ENCODE results near the gene ATOSB.
"Not testable (repeated sequence)": the region's sequence is repeated elsewhere in the genome, so short reads cannot be mapped to it uniquely, and the experiment has no call there.

Gene ATOSB, protein sequence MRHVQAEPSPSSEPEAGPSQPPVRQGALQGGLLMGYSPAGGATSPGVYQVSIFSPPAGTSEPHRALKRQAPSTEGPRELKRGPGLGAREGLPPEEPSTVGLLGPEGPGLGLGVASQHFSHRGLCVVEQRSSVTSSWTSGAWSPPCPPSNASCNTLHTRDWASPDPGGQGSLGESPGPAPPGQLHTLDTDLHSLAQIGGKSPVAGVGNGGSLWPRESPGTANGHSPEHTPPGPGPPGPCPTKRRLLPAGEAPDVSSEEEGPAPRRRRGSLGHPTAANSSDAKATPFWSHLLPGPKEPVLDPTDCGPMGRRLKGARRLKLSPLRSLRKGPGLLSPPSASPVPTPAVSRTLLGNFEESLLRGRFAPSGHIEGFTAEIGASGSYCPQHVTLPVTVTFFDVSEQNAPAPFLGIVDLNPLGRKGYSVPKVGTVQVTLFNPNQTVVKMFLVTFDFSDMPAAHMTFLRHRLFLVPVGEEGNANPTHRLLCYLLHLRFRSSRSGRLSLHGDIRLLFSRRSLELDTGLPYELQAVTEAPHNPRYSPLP

GRCh38 chr9:35115680-35116538 is at the start of gene ATOSB:
Gene ATOSB, minus strand, starts transcription at chr9:35115862. Its CDS starts 7,588 bp downstream, at chr9:35108274.
- H3K4me3 ChIP-seq (ENCODE audit: low read depth, low read length), result peak within 1 kb of the TSS; percentile 71
- DNase-seq (ENCODE audit: low read depth), result peak; percentile 86

DNA sequence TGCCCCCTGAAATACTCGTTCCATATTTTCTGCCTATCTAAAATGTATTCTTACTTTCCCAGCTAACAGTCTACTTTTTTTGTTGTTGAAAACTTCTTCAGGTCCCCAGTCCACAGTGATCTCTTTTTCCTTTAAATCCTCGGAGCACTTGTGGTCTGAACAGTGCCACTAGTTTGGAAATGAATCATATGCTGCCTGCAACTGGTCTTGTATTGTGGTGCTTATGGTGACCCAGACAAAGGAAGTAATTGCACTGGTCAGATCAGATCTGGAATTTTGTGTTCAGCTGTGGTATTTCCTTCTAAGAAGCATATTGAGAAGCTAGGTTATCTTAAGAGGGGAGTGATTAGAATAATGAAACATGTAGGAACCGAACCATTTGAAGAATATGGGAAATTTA is 49.0 kb upstream of the ATOSB start:
- no peak overlapping the region for H3K4me3 ChIP-seq (ENCODE audit: low read depth, low read length)
- DNase-seq (ENCODE audit: low read depth), result no peak

GRCh38 chr9:35163413-35163812 is 47.8 kb upstream of the ATOSB start:
- H3K4me3 ChIP-seq (ENCODE audit: low read depth, low read length), result no peak overlapping the region
- DNase-seq (ENCODE audit: low read depth), result no peak

DNA sequence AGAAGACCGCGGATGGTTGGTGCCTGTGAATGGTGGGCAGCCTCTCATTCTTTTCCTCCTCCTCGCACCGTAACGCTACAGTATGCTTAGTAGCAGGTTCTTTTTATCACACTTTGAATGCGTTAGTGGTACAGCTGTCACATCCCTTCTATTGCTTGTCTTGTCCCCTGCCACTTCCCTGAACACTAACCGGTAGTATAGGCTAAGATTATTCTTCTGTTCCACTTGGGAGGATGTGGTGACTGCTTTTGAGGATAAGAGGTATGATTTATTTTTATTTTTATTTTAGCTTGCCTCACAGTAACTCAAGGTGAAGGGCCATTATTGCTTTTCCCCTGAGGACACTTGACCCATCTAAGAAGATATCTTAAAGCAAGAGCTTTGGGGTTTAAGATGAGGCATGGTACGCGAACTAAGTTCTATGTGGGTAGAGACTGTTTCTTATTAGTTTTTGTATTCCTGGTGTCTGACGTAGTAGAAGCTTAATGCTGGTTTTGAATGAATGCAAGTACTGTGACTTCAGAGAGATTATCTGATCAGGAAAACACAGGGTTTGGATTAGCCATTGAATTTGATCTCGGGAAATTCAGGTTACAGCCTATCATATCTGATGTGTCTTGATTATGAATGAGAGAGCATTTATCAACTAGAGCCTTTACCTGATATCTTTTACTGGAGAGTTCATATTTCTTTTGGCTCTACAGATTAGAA is 47.1 kb upstream of the ATOSB start:
- peak overlapping the region; percentile 88 for H3K4me3 ChIP-seq (ENCODE audit: low read depth, low read length)
- DNase-seq (ENCODE audit: low read depth), result no peak

- peak; percentile 68 for DNase-seq (ENCODE audit: low read depth)
- H3K4me3 ChIP-seq (ENCODE audit: low read depth, low read length), result peak within 1 kb of the TSS; percentile 88
Observed at GRCh38 chr9:35161713-35162604, 46.3 kb upstream of the ATOSB start, which contains the start of gene UNC13B. Gene UNC13B, plus strand, starts transcription at chr9:35162009. Its CDS starts 275 bp downstream, at chr9:35162284.

DNA sequence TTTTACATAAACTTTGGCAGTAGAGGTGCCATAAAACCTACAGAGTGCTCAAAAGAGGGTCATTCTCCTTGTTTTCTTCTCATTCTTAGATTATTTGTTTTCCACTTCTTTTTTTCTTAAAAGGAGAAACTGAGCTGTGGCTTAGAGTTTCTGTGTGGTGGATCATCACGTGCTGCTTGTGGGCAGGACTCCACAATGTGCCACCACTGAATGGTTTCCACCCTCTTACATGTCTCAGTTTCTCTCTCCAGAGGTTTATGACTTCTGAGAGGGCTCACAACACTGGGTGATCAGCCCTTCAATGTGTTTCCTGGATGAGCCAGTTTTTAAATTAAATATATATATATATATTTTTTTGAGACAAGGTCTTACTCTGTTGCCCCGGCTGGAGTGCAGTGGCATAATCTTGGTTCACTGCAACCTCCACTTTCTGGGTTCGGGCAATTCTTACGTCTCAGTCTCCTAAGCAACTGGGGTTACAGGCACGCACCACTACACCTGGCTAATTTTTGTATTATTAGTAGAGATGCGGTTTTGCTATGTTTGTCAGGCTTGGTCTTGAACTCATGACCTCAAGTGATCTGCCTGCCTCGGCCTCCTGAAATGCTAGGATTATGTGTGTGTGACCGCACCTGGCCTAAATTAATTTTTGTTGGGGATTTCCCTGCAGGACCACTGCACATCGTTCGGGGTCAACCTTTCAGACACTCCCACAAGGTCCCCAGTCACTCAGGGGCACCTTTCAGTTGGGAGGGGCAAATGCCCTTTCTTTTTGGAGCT is 43.0 kb upstream of the ATOSB start:
- DNase-seq (ENCODE audit: low read depth), result no peak
- H3K4me3 ChIP-seq (ENCODE audit: low read depth, low read length), result no peak overlapping the region

GRCh38 chr9:35157836-35158235 is 42.2 kb upstream of the ATOSB start:
- DNase-seq (ENCODE audit: low read depth); H3K4me3 ChIP-seq (ENCODE audit: low read depth, low read length): not testable (repeated sequence)

- no peak overlapping the region for H3K4me3 ChIP-seq (ENCODE audit: low read depth, low read length)
- DNase-seq (ENCODE audit: low read depth), result no peak
Observed at GRCh38 chr9:35156781-35157180, 41.1 kb upstream of the ATOSB start.

DNA sequence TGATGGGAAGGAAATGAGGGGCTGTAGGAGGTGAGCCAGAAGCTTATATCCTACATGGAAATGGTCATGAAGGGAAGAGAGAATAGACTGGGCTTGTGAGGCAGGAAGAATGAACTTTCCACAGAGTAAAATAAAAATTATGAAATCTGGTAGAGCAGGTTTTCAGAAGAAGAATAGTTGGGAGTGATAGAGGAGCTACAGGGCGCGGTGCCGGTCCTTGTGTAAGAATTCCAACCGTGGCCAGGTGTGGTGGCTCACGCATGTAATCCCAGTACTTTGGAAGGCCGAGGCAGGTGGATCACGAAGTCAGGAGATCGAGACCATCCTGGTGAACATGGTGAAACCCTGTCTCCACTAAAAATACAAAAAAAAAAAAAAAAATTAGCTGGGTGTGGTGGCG is 37.3 kb upstream of the ATOSB start:
- H3K4me3 ChIP-seq (ENCODE audit: low read depth, low read length), result no peak overlapping the region
- DNase-seq (ENCODE audit: low read depth), result no peak

GRCh38 chr9:35147941-35148563 is 32.4 kb upstream of the ATOSB start:
- DNase-seq (ENCODE audit: low read depth); H3K4me3 ChIP-seq (ENCODE audit: low read depth, low read length): not testable (repeated sequence)

DNA sequence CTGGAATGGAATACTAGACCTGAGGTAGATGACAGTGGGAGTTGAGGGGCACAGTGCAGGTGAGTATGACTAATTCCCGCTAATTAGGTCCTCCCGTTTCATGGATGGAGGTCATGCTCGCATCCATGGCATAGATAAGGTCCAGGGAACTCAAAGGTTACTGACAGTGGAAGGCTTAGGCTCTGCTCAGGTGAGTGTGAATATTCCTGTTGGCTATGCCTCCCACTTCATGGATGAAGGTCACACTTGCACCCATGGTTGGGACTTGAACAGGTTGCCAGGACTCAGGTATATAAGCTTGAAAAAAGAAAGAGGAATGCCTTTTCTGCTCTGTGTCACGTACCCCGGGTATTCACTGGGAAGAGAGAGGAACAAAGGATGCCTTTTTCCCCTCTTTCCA is 26.4 kb upstream of the ATOSB start:
- DNase-seq (ENCODE audit: low read depth), result no peak
- H3K4me3 ChIP-seq (ENCODE audit: low read depth, low read length), result no peak overlapping the region

DNA sequence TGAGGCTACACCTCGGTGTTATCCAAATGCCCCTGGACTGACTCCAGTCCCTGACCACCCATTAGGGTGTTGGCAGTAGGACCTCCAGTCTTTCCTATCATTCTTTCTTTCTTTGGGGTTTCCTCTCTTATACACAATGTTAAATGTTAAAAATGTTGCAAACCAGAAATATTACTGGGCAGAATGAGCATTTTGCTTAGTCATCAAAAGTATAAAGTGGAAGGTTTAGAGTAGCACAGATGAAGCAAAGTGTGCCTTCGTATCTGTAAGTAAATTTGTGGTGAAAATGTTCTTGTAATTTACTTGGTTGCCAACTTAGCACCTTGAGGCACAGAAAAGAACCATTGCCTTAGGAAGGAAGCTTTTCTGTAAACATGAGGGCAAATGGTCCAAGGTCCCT is 24.4 kb upstream of the ATOSB start:
- DNase-seq (ENCODE audit: low read depth), result no peak
- no peak overlapping the region for H3K4me3 ChIP-seq (ENCODE audit: low read depth, low read length)

GRCh38 chr9:35136866-35137265 is 21.2 kb upstream of the ATOSB start:
- no peak overlapping the region for H3K4me3 ChIP-seq (ENCODE audit: low read depth, low read length)
- DNase-seq (ENCODE audit: low read depth), result no peak

DNA sequence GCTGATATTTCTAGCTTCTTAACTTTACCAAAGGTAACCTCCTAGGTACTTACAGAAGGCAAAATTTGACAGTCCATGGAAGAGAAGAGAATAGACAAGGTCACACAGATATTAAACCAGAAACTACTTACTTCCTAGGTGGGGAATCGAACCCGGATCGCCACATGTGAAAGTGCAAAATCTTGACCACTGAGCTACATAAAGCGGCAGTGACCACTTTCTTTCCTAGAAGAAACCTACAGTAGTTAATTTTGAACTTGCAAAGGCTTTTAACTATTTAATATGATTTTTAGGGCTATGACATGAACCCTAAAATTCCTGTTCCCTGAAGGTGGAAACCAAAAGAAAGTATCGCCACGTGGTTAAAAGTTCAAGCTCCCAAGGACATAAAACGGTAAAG is 20.3 kb upstream of the ATOSB start:
- no peak overlapping the region for H3K4me3 ChIP-seq (ENCODE audit: low read depth, low read length)
- no peak for DNase-seq (ENCODE audit: low read depth)

GRCh38 chr9:35134920-35135319 is 19.3 kb upstream of the ATOSB start:
- DNase-seq (ENCODE audit: low read depth), result no peak
- no peak overlapping the region for H3K4me3 ChIP-seq (ENCODE audit: low read depth, low read length)

DNA sequence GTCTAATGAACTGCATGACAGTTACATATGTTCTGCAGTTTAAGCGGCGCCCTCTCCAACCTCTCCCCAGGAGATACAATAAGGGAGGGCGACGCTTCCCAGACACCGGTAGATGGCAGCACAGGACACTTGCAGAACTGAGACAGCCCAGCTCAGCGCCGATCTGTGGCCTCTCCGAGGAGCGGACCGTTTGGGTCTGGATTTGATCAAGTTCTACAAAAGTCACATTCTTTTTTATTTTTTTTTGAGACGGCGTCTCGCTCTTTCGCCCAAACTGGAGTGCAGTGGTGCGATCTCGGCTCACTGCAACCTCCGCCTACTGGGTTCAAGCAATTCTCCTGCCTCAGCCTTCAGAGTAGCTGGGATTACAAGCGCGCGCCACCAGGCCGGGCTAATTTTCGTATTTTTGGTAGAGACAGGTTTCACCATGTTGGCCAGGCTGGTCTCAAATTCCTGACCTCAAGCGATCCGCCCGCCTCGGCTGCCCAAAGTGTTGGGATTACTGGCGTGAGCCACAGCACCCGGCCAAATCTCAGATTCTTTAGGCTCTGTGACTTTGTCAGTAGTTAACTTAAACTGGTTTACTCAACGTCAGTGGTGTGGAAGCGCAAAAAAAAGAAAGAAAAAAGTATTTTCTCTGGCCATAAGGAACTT is 1.4 kb upstream of the ATOSB start:
- H3K4me3 ChIP-seq (ENCODE audit: low read depth, low read length), result peak overlapping the region; percentile 71
- DNase-seq (ENCODE audit: low read depth), result peak; percentile 68

DNA sequence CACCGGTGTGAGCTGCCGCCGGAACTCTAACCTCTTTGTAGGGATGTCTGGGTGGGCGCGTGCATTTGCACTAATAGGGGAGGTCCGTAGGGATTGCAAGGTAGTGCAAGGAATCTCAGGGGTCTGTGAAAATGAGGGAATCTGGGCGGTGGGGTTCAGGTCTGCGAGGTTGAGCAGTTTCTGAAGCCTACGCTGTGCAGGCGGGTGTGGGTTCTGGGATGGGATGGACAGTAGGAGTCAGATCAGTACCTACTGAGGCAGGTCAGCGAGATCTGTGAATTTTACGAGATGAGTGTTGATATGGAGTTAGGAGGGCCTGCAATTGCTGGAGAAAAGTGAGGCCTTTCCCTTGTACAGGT is 856 bp upstream of the ATOSB start:
- no peak for DNase-seq (ENCODE audit: low read depth)
- H3K4me3 ChIP-seq (ENCODE audit: low read depth, low read length), result peak overlapping the region; percentile 71

Data from skeletal muscle cell (primary cell).